ENCODE measurements around the gene FBXL17. TPM values are rescaled to one million over a fixed set of nuclear protein-coding genes. Genes with fewer than 3 reads are reported as not detected.

The FBXL17 gene
- total and polyA plus RNA-seq, 2 of the 4 experiments (the other 2 are of a cell fraction): 3.9 to 8.1 TPM

GRCh38 chr5:108257996-108258395 lies 123.9 kb downstream of the FBXL17 start:
- Histone ChIP-seq H3K23ac (ENCODE audit: low read depth, low read length) (no peak overlapping the region), H3K79me1 (ENCODE audit: low read depth in 1 of 2, low read length in 2 of 2) (0 out of 4 replicates have a peak, but pooled peaks cover 3 to 4% of the 10 kb centered on the region in 2 experiments), H3K9me3 (ENCODE audit: control insufficient read depth, insufficient read depth, low read length) (no peaks in the 10 kb centered on the region), H4K5ac (ENCODE audit: low read depth, low read length) (no peak overlapping the region), H3K14ac (replicated peaks; ENCODE audit: low read depth, low read length) (no peak overlapping the region), H4K8ac (ENCODE audit: low read depth in 2 of 2, low read length in 2 of 2) (no peak overlapping the region), H3K18ac (ENCODE audit: low read depth, low read length) (no peak overlapping the region), H4K20me1 (ENCODE audit: insufficient read depth, low read length) (no peaks in the 10 kb centered on the region), H3K9ac (ENCODE audit: low read depth, low read length) (no peak overlapping the region), H3K4me2 (ENCODE audit: low read depth, low read length) (no peak overlapping the region), H3K4me1 (ENCODE audit: control insufficient read depth, insufficient read depth, low read length) (no peaks in the 10 kb centered on the region), H2AFZ (replicated peaks; ENCODE audit: low read length, poor library complexity) (no peak overlapping the region), H2AK9ac (replicated peaks; ENCODE audit: low read depth, low read length, poor library complexity) (no peak overlapping the region), H3K9me1 (ENCODE audit: insufficient read depth, low read length) (no peaks in the 10 kb centered on the region), H2BK5ac (ENCODE audit: low read depth, low read length, poor library complexity, severe bottlenecking) (no peak overlapping the region), H3K36me3 (ENCODE audit: control insufficient read depth, insufficient read depth, low read length) (no peaks in the 10 kb centered on the region), H2BK20ac (ENCODE audit: low read depth, low read length) (no peak overlapping the region; the same call in 1 of the 2 replicates), H3K27ac (ENCODE audit: insufficient read depth, low read length) (no peak overlapping the region), H3K56ac (ENCODE audit: extremely low read depth, insufficient read depth, low read length) (no peak overlapping the region), H2BK120ac (ENCODE audit: low read depth, low read length) (no peak overlapping the region), H2BK15ac (ENCODE audit: low read depth, low read length) (no peak overlapping the region), H3K27me3 (ENCODE audit: control insufficient read depth, insufficient read depth, low read length) (no peaks in the 10 kb centered on the region), H2AK5ac (ENCODE audit: low read depth, low read length) (no peak overlapping the region), H3K4ac (ENCODE audit: low read depth, low read length) (no peak overlapping the region), H3K4me3 (ENCODE audit: insufficient read depth, low read depth, low read length) (no peak overlapping the region), H4K91ac (ENCODE audit: insufficient read depth, low read depth, low read length) (no peak overlapping the region)
- ATAC-seq (ENCODE audit: low read depth) (0 out of 2 replicates have a peak, but pooled peaks have one; percentile 22), DNase-seq (peak; percentile 11)
- in situ Hi-C loops (cut with MboI; ENCODE audit: low sequenced_read_pairs): loop anchor here (5.0 kb wide), 1 partner anchor 84 kb away; no protein-coding TSS in a partner anchor
- WGBS, 2 experiments (ENCODE audit: extremely low coverage in 2 of 2, insufficient read length in 1 of 2): no CpG with 5 or more reads among the region's 3 CpGs
- dilution Hi-C loops (cut with HindIII; ENCODE audit: low sequenced_read_pairs, unreplicated experiment): no loop called here
- intact Hi-C loops (cut with micrococcal nuclease): no loop called here
- CTCF ChIA-PET: no interaction called here
- BruUV-seq (replicated peaks): no TSS peak
- TF ChIP-seq FOS (IDR thresholded peaks at IDR 0.05; ENCODE audit: low read depth, low read length): no peak
- POLR2A ChIA-PET (ENCODE audit: unreplicated experiment): no interaction called here

All from IMR-90 (cell line).